GM12872 (cell line): ENCODE measurements around the gene SLC22A23.

Experiments used
- CTCF ChIP-seq: IDR thresholded peaks from 3 replicates; pipeline ENCODE4 v1.5.1; 2011; ENCODE audit warnings: low read depth, mild to moderate bottlenecking, low read length, moderate library complexity; ENCODE audit not compliant: insufficient read depth

The SLC22A23 gene

GRCh38 chr6:3251462-3252314 is 205.2 kb downstream of the SLC22A23 start:
- peak; percentile 97 for TF ChIP-seq CTCF

- no peak for TF ChIP-seq CTCF
Observed at GRCh38 chr6:3250231-3250675, 206.6 kb downstream of the SLC22A23 start.

- no peak for TF ChIP-seq CTCF
Observed at GRCh38 chr6:3249821-3250220, 207.0 kb downstream of the SLC22A23 start.

- TF ChIP-seq CTCF = no peak
Observed at GRCh38 chr6:3247255-3248146, 209.3 kb downstream of the SLC22A23 start.

GRCh38 chr6:3245216-3245615 is 211.6 kb downstream of the SLC22A23 start:
- TF ChIP-seq CTCF = no peak

- no peak for TF ChIP-seq CTCF
Observed at GRCh38 chr6:3244003-3244831, 212.6 kb downstream of the SLC22A23 start.
